B cell (primary cell): ENCODE data around the gene NAGLU. TPM values are rescaled to one million over a fixed set of nuclear protein-coding genes. Genes with fewer than 3 reads are reported as not detected.

Experiments used
- ATAC-seq: fragments of 200-7000 bp; cut with Tn5 transposase; one replicate; pipeline ENCODE4 v1.10.0; 2021; ENCODE audit warnings: low read depth, mild to moderate bottlenecking, moderate number of reproducible peaks, moderate library complexity
- CTCF ChIA-PET: fragments of 350-600 bp; sonication (Branson Sonifier 250); formaldehyde crosslinking; loops from one replicate; lab custom pipeline; 2021; ENCODE audit warnings: antibody characterized with exemption, inconsistent platforms; lab: Charles Lee
- POLR2A ChIA-PET: fragments of 350-600 bp; sonication (Branson Sonifier 250); formaldehyde crosslinking; loops from one replicate; lab custom pipeline; 2021; ENCODE audit warnings: antibody characterized with exemption; lab: Charles Lee
- DNase-seq: peaks from one replicate; pipeline ENCODE4 v3.0.0; 2013
- H2AFZ ChIP-seq: 2 replicates; pipeline ENCODE4 v1.6.1; 2012; ENCODE audit warnings: mild to moderate bottlenecking, low read depth, low read length; ENCODE audit not compliant: insufficient read depth, poor library complexity, severe bottlenecking
- H3K27ac ChIP-seq, 2 donors: 1 replicate in 1 of 2; 2 replicates in 1 of 2; pipeline ENCODE4 v1.5.1; 2012 to 2013; ENCODE audit warnings: low read length in 2 of 2, mild to moderate bottlenecking in 2 of 2, moderate library complexity in 1 of 2
- H3K27me3 ChIP-seq, 4 experiments: fragments of 200-600 bp in 1 of 4; sonication (generic) in 1 of 4; replicated peaks in 1 of 4; 1 replicate in 2 of 4; 2 replicates in 2 of 4; pipeline versions ENCODE4 v1.6.1 to v1.7.0; 2013 to 2016; ENCODE audit warnings: low read length in 3 of 4, mild to moderate bottlenecking in 2 of 4, mixed read lengths in 1 of 4, moderate library complexity in 1 of 4; ENCODE audit not compliant: insufficient read depth in 4 of 4, control insufficient read depth in 3 of 4; ENCODE audit errors: control extremely low read depth in 1 of 4
- H3K36me3 ChIP-seq, 2 experiments: replicated peaks in 1 of 2; 1 replicate in 1 of 2; 2 replicates in 1 of 2; pipeline versions ENCODE4 v1.6.1 to v1.7.1; 2013; ENCODE audit warnings: low read length in 1 of 2; ENCODE audit not compliant: insufficient read depth in 2 of 2, control insufficient read depth in 1 of 2; ENCODE audit errors: control extremely low read depth in 1 of 2, extremely low read depth in 1 of 2
- H3K4me1 ChIP-seq, 2 donors: fragments of 200-600 bp in 1 of 2; sonication (generic) in 1 of 2; 1 replicate in 1 of 2; 2 replicates in 1 of 2; pipeline versions ENCODE4 v1.5.1 to v1.6.1; 2013 to 2017; ENCODE audit warnings: low read length in 2 of 2; ENCODE audit not compliant: control insufficient read depth in 2 of 2, insufficient read depth in 2 of 2
- H3K4me2 ChIP-seq: replicated peaks from 2 replicates; pipeline ENCODE3; 2012; ENCODE audit warnings: mild to moderate bottlenecking, low read depth, low read length; ENCODE audit not compliant: poor library complexity, severe bottlenecking
- H3K4me3 ChIP-seq, 5 experiments: fragments of 200-600 bp in 1 of 5; sonication (generic) in 1 of 5; 1 replicate in 3 of 5; 2 replicates in 2 of 5; pipeline versions ENCODE4 v1.5.1 to v1.7.0; 2011 to 2016; ENCODE audit warnings: low read length in 4 of 5, mild to moderate bottlenecking in 4 of 5, low read depth in 2 of 5, control low read depth in 1 of 5, moderate library complexity in 1 of 5; ENCODE audit not compliant: insufficient read depth in 1 of 5; ENCODE audit errors: control extremely low read depth in 1 of 5, extremely low read depth in 1 of 5
- H3K79me2 ChIP-seq: fragments of 200-600 bp; sonication (generic); one replicate; pipeline ENCODE4 v1.6.0; 2016; ENCODE audit warnings: low read length; ENCODE audit not compliant: control insufficient read depth, insufficient read depth
- H3K9ac ChIP-seq: fragments of 200-600 bp; sonication (generic); 2 replicates; pipeline ENCODE4 v1.6.1; 2017; ENCODE audit warnings: mild to moderate bottlenecking, low read length, moderate library complexity
- H3K9me3 ChIP-seq, 3 donors: one replicate each; pipeline versions ENCODE4 v1.6.1 to v1.7.1; 2013; ENCODE audit warnings: low read length in 2 of 3; ENCODE audit not compliant: control insufficient read depth in 2 of 3, insufficient read depth in 1 of 3; ENCODE audit errors: control extremely low read depth in 1 of 3
- H4K20me1 ChIP-seq: 2 replicates; pipeline ENCODE4 v1.6.0; 2012; ENCODE audit warnings: mild to moderate bottlenecking, low read length; ENCODE audit not compliant: insufficient read depth, control insufficient read depth, poor library complexity, severe bottlenecking
- H3K27ac Mint-ChIP-seq: one replicate; pipeline ENCODE4 v1.8.0; 2021; ENCODE audit warnings: mixed read lengths
- H3K27me3 Mint-ChIP-seq: one replicate; pipeline ENCODE4 v1.8.0; 2021; ENCODE audit warnings: mixed read lengths
- H3K4me1 Mint-ChIP-seq: one replicate; pipeline ENCODE4 v1.8.0; 2021; ENCODE audit warnings: mixed read lengths
- H3K4me3 Mint-ChIP-seq: one replicate; pipeline ENCODE4 v1.8.0; 2021; ENCODE audit warnings: mixed read lengths
- H3K9me3 Mint-ChIP-seq: one replicate; pipeline ENCODE4 v1.8.0; 2022; ENCODE audit warnings: mixed read lengths; ENCODE audit not compliant: insufficient read depth
- EZH2 ChIP-seq: IDR thresholded peaks from 2 replicates; pipeline ENCODE4 v1.6.1; 2012; ENCODE audit warnings: borderline replicate concordance, low read depth, mild to moderate bottlenecking, moderate library complexity, low read length; ENCODE audit not compliant: insufficient read depth, poor library complexity, severe bottlenecking
- WGBS: methylation state at CpG from one replicate; pipeline ENCODE4 v1.1.5; 2013; ENCODE audit warnings: missing lambda C conversion rate; ENCODE audit not compliant: insufficient coverage; 5-methylcytosine and 5-hydroxymethylcytosine counted together
- intact Hi-C: fragments of 100-400 bp; cut with micrococcal nuclease; formaldehyde crosslinking; loops from one replicate; pipeline ENCODE4 v1.10.0; 2022
- polyA plus RNA-seq: library from polyadenylated mRNA; depleted of rRNA; stranded (reverse); fragments of >200 nt; gene quantifications from 2 replicates; pipeline ENCODE4 v1.2.3, GENCODE V29; 2012
- total RNA-seq, 2 donors: library from RNA; stranded (reverse); fragments of 120-200 nt in 1 of 2; gene quantifications; 1 replicate in 1 of 2; 2 replicates in 1 of 2; pipeline versions ENCODE4 v1.2.3 to v1.2.4, GENCODE V29; 2013 to 2022
- TF ChIP-seq, protein P1 (sequence below): fragments of 200-600 bp; IDR thresholded peaks from one replicate; pipeline ENCODE4 v1.8.0; 2022; ENCODE audit warnings: antibody characterized with exemption, mild to moderate bottlenecking

NAGLU gene
- total and polyA plus RNA-seq, 2 donors (not counting 1 experiment from before 2014, with no cell fraction given) = 44.8 to 52.4 TPM

DNA sequence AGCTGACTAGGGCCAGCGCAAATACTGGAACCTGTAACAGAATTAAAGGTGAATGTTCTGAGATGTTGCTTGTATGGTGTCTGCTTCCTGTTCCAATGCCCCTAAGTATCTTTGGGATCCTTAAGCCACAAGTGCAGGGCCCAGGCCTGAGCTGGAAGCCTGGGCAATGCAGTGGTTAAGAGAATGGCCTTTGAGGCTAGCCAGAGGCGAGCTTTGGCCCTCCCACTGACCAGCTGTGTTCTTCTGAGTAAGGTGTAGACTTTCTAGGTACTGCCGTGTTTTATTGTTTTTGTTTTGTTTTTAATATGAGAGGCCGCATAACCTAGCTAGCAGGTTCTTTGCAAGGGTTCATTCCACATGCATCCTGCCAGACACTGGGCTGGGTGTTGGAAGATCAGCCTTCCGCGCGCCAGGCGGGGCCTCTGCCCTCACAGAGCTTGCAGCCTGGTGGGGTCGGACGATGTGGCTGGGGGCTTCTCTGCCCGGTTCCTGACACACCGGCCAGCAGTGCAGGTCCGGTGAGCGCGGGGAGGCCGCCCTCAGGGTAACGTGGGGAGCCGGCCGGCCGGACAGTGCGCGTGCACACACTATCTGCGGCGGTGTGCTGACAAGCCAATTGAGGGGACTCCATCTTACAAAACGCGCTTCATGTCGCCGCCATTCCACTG lies 30.3 kb downstream of the NAGLU start:
- Histone ChIP-seq H3K36me3 (peaks cover 0 to 47% of the 10 kb centered on the region in 2 experiments), H3K27me3 (no peaks in the 10 kb centered on the region), H3K9me3 (no peaks in the 10 kb centered on the region), H3K79me2 (peaks cover 63% of the 10 kb centered on the region), H3K4me2 (peak overlapping the region; percentile 93), H4K20me1 (peaks cover 25% of the 10 kb centered on the region), H3K4me3 (peak overlapping the region in 4 of 5 experiments; percentile 66 to 88 (median 73)), H3K4me1 (peaks cover 30 to 47% of the 10 kb centered on the region in 2 donors), H3K27ac (peak overlapping the region; percentile 59 to 78), H2AFZ (peak overlapping the region; percentile 83), H3K9ac (peak overlapping the region; percentile 77)
- Mint-ChIP-seq H3K4me3 (peak overlapping the region; percentile 99), H3K27me3 (no peaks in the 10 kb centered on the region), H3K27ac (peak overlapping the region; percentile 98), H3K4me1 (peaks cover 41% of the 10 kb centered on the region), H3K9me3 (no peaks in the 10 kb centered on the region)
- WGBS = 57% methylated on average over 27 of the region's 28 CpGs
- ChIA-PET CTCF (interaction anchor here (1.4 to 6.4 kb wide), 4 partner anchors 11 to 36 kb away, joined by 4 to 51 read pairs (median 12); partner anchors contain the start of gene PSMC3IP), POLR2A (interaction anchor here (1.5 to 2.4 kb wide), 3 partner anchors 11 to 18 kb away, joined by 6 to 19 read pairs (median 18); partner anchors contain the start of gene PSMC3IP)
- no peak for ATAC-seq
- DNase-seq = no peak
- no peak for TF ChIP-seq EZH2
- TF ChIP-seq, protein P1, sequence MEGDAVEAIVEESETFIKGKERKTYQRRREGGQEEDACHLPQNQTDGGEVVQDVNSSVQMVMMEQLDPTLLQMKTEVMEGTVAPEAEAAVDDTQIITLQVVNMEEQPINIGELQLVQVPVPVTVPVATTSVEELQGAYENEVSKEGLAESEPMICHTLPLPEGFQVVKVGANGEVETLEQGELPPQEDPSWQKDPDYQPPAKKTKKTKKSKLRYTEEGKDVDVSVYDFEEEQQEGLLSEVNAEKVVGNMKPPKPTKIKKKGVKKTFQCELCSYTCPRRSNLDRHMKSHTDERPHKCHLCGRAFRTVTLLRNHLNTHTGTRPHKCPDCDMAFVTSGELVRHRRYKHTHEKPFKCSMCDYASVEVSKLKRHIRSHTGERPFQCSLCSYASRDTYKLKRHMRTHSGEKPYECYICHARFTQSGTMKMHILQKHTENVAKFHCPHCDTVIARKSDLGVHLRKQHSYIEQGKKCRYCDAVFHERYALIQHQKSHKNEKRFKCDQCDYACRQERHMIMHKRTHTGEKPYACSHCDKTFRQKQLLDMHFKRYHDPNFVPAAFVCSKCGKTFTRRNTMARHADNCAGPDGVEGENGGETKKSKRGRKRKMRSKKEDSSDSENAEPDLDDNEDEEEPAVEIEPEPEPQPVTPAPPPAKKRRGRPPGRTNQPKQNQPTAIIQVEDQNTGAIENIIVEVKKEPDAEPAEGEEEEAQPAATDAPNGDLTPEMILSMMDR = no peak
- intact Hi-C loops = loop anchor here (5.0 kb wide), 1 partner anchor 111 kb away; the partner anchor contains the start of gene PLEKHH3
